LNCAP (cell line): ENCODE measurements around the gene POLR2E.

Source experiments
- CTCF ChIP-seq: fragments of 450-650 bp; IDR thresholded peaks from 2 replicates; pipeline ENCODE4 v1.5.1; 2017; ENCODE audit warnings: mild to moderate bottlenecking

POLR2E gene

GRCh38 chr19:1123381-1123780, 28.2 kb upstream of the POLR2E start:
- no peak for TF ChIP-seq CTCF

GRCh38 chr19:1122972-1123363, 27.8 kb upstream of the POLR2E start:
- TF ChIP-seq CTCF: no peak

- no peak for TF ChIP-seq CTCF
These were observed 27.1 kb upstream of the POLR2E start for GRCh38 chr19:1122021-1122971.

GRCh38 chr19:1121395-1121794, 26.2 kb upstream of the POLR2E start:
- no peak for TF ChIP-seq CTCF

- no peak for TF ChIP-seq CTCF
These were observed 24.5 kb upstream of the POLR2E start for GRCh38 chr19:1119475-1120217.

- no peak for TF ChIP-seq CTCF
These were observed 23.8 kb upstream of the POLR2E start for GRCh38 chr19:1118999-1119398.

GRCh38 chr19:1117654-1118053, 22.5 kb upstream of the POLR2E start:
- TF ChIP-seq CTCF: no peak
